ENCODE measurements around the gene ANGPTL7. TPM values are rescaled to one million over a fixed set of nuclear protein-coding genes. Genes with fewer than 3 reads are reported as not detected.
"Not testable (repeated sequence)": the region's sequence is repeated elsewhere in the genome, so short reads cannot be mapped to it uniquely, and the experiment has no call there.

Gene ANGPTL7
- polyA plus RNA-seq, 12 donors = 0.60 to 1.9 (median 1.4) TPM; not detected in 2

- no peak for DNase-seq
These were observed 20.4 kb upstream of the ANGPTL7 start for GRCh38 chr1:11168731-11169130.

- no peak for DNase-seq
These were observed 20.0 kb upstream of the ANGPTL7 start for GRCh38 chr1:11169202-11169601.

GRCh38 chr1:11170102-11170501 is 19.1 kb upstream of the ANGPTL7 start:
- DNase-seq = no peak

- DNase-seq = no peak
These were observed 14.8 kb upstream of the ANGPTL7 start for GRCh38 chr1:11174261-11174942.

GRCh38 chr1:11175461-11175860 is 13.7 kb upstream of the ANGPTL7 start:
- no peak for DNase-seq

GRCh38 chr1:11176081-11176706 is 13.0 kb upstream of the ANGPTL7 start:
- DNase-seq = no peak

- no peak for DNase-seq
These were observed 10.8 kb upstream of the ANGPTL7 start for GRCh38 chr1:11178021-11179015.

- no peak for DNase-seq
These were observed 10.0 kb upstream of the ANGPTL7 start for GRCh38 chr1:11179125-11179524.

GRCh38 chr1:11179749-11180148 is 9.4 kb upstream of the ANGPTL7 start:
- not testable (repeated sequence) for DNase-seq

- no peak for DNase-seq
These were observed 8.8 kb upstream of the ANGPTL7 start for GRCh38 chr1:11180342-11180744.

GRCh38 chr1:11182884-11183283 is 6.3 kb upstream of the ANGPTL7 start:
- DNase-seq = no peak

GRCh38 chr1:11184973-11185372 is 4.2 kb upstream of the ANGPTL7 start:
- no peak for DNase-seq

- DNase-seq = no peak
These were observed 2.2 kb upstream of the ANGPTL7 start for GRCh38 chr1:11187000-11187399.

GRCh38 chr1:11187494-11187893 is 1.7 kb upstream of the ANGPTL7 start:
- no peak for DNase-seq

- DNase-seq = no peak
These were observed 1.2 kb upstream of the ANGPTL7 start for GRCh38 chr1:11187931-11188330.

- DNase-seq = no peak
These were observed 774 bp upstream of the ANGPTL7 start for GRCh38 chr1:11188381-11188780.

- DNase-seq = no peak
These were observed 4.2 kb downstream of the ANGPTL7 start for GRCh38 chr1:11193376-11193775.

- no peak for DNase-seq
These were observed 5.4 kb downstream of the ANGPTL7 start for GRCh38 chr1:11194407-11195176.

- DNase-seq = no peak
These were observed 7.8 kb downstream of the ANGPTL7 start for GRCh38 chr1:11196945-11197344.

- no peak for DNase-seq
These were observed 8.2 kb downstream of the ANGPTL7 start for GRCh38 chr1:11197359-11197758.

GRCh38 chr1:11198257-11198656 is 9.1 kb downstream of the ANGPTL7 start:
- DNase-seq = no peak

Measured in muscle of arm (tissue), 12 donors.